Mucosa of descending colon (tissue), 3 donors: ENCODE data around the gene GABRB1. TPM values are rescaled to one million over a fixed set of nuclear protein-coding genes. Genes with fewer than 3 reads are reported as not detected.

Source experiments
- ATAC-seq: fragments of 200-7000 bp; cut with Tn5 transposase; one replicate; pipeline ENCODE4 v1.9.1; 2020; ENCODE audit warnings: mild to moderate bottlenecking, moderate library complexity
- DNase-seq, 3 donors: peaks; one replicate each; pipeline ENCODE4 v3.0.0-alpha.2; 2020
- H3K36me3 ChIP-seq: fragments of 200-600 bp; one replicate; pipeline ENCODE4 v1.8.0; 2021; ENCODE audit warnings: low read depth, mild to moderate bottlenecking
- H3K4me1 ChIP-seq: fragments of 200-600 bp; one replicate; pipeline ENCODE4 v1.8.0; 2021; ENCODE audit warnings: low read depth, mild to moderate bottlenecking
- H3K4me3 ChIP-seq: fragments of 200-600 bp; one replicate; pipeline ENCODE4 v1.8.0; 2021; ENCODE audit warnings: mild to moderate bottlenecking
- H3K9me3 ChIP-seq: fragments of 200-600 bp; one replicate; pipeline ENCODE4 v1.8.0; 2021; ENCODE audit warnings: mild to moderate bottlenecking
- intact Hi-C, 2 donors: fragments of 100-400 bp; cut with DNase I in 1 of 2; cut with micrococcal nuclease in 1 of 2; formaldehyde crosslinking; loops; one replicate each; pipeline versions ENCODE4 v1.11.0 to v1.11.1; 2022; cut with DNase I, micrococcal nuclease
- total RNA-seq, 3 donors: library from RNA; stranded (reverse); fragmentation: NEBNext Ultra II Directional in 2 of 3; extraction: Animal tissue kit (Norgen Biotek cat#: 25700) in 2 of 3; gene quantifications; one replicate each; pipeline versions ENCODE4 v1.2.1 to v1.2.4, GENCODE V29; 2021 to 2023
- TF ChIP-seq, protein P1 (sequence below): fragments of 200-600 bp; IDR thresholded peaks from one replicate; pipeline ENCODE4 v1.8.0; 2022; ENCODE audit warnings: antibody characterized with exemption, mild to moderate bottlenecking
- donor health status: DM: no; HTN: no; CAD: no; lungs with moderate emphysema.
- donor health status: DM: no; HTN: no; CAD: no.
- donor health status: DM: no; HTN: yes; CAD: no.

The GABRB1 gene
- total RNA-seq, 3 donors from 2014 or later, result 0.55 to 0.84 (median 0.82) TPM

DNA sequence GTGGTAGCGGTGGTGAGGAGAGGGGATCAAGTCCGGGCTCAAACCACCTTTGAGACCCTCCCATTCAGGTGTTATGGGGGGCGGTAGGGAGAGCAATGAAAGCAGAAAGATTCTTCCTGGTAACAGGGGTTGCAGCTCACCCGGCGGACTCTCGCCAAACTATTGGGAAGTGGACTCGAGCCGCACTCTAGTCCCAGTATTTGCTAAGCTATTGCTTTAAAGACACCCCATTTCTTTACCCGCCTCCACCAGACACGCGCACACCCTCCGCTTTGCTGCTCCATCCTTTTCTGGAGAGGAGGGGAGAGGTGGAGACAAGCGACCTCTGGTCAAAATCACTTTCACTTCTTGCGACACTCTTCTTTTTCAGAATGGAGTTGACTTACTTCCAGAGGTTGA lies 37.4 kb upstream of the GABRB1 start:
- Histone ChIP-seq H3K36me3 (no peaks in the 10 kb centered on the region), H3K4me3 (no peak overlapping the region), H3K4me1 (peaks cover 4% of the 10 kb centered on the region), H3K9me3 (no peaks in the 10 kb centered on the region)
- intact Hi-C loops, result no loop called here
- ATAC-seq (peak; percentile 20), DNase-seq (no peak)
- TF ChIP-seq, protein P1, sequence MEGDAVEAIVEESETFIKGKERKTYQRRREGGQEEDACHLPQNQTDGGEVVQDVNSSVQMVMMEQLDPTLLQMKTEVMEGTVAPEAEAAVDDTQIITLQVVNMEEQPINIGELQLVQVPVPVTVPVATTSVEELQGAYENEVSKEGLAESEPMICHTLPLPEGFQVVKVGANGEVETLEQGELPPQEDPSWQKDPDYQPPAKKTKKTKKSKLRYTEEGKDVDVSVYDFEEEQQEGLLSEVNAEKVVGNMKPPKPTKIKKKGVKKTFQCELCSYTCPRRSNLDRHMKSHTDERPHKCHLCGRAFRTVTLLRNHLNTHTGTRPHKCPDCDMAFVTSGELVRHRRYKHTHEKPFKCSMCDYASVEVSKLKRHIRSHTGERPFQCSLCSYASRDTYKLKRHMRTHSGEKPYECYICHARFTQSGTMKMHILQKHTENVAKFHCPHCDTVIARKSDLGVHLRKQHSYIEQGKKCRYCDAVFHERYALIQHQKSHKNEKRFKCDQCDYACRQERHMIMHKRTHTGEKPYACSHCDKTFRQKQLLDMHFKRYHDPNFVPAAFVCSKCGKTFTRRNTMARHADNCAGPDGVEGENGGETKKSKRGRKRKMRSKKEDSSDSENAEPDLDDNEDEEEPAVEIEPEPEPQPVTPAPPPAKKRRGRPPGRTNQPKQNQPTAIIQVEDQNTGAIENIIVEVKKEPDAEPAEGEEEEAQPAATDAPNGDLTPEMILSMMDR, result no peak

DNA sequence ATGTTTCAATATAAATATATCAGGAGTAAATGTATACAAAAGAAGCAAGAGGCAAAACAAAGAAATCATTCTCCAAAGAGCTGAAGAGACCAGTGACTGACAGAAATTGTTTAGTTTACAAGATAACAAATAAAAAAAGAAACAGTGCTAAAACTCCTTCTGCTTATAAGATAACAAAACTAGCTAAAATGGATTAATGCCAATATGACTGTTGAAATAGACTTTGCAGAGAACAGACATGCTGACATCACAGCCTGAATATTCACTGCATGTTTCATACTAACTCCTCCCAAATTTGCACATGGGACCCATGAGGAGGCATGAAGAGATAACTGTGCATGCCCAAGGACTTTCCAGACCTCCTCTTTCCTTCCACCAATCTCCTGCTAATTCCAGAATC lies 31.8 kb upstream of the GABRB1 start:
- Histone ChIP-seq H3K9me3 (no peaks in the 10 kb centered on the region), H3K36me3 (no peaks in the 10 kb centered on the region), H3K4me1 (no peaks in the 10 kb centered on the region), H3K4me3 (no peak overlapping the region)
- intact Hi-C loops, result no loop called here
- TF ChIP-seq, protein P1, result no peak
- ATAC-seq, result no peak
- no peak for DNase-seq

- H3K4me3 ChIP-seq, result no peak overlapping the region
- intact Hi-C loops, result no loop called here
- no peaks in the 10 kb centered on the region for H3K9me3 ChIP-seq
- no peaks in the 10 kb centered on the region for H3K4me1 ChIP-seq
- DNase-seq (no peak), ATAC-seq (no peak)
- TF ChIP-seq, protein P1, result no peak
- H3K36me3 ChIP-seq, result no peaks in the 10 kb centered on the region
These were observed 31.0 kb upstream of the GABRB1 start for GRCh38 chr4:47000406-47000805.

GRCh38 chr4:47002580-47002979 lies 28.8 kb upstream of the GABRB1 start:
- no peak for ATAC-seq
- TF ChIP-seq, protein P1, result no peak
- intact Hi-C loops, result no loop called here
- Histone ChIP-seq H3K4me3 (no peak overlapping the region), H3K4me1 (no peaks in the 10 kb centered on the region), H3K9me3 (no peaks in the 10 kb centered on the region), H3K36me3 (no peaks in the 10 kb centered on the region)
- DNase-seq, result no peak

GRCh38 chr4:47010347-47010911 lies 20.9 kb upstream of the GABRB1 start:
- TF ChIP-seq, protein P1, result no peak
- Histone ChIP-seq H3K4me1 (no peaks in the 10 kb centered on the region), H3K4me3 (no peak overlapping the region), H3K36me3 (no peaks in the 10 kb centered on the region), H3K9me3 (no peaks in the 10 kb centered on the region)
- DNase-seq (no peak), ATAC-seq (no peak)
- intact Hi-C loops, result no loop called here
